H1 (cell line): Measurements from ENCODE around the gene CCDC200. TPM values are rescaled to one million over a fixed set of nuclear protein-coding genes. Genes with fewer than 3 reads are reported as not detected.

Experiments used
- CTCF ChIA-PET: fragments of 300-600 bp; sonication (Branson Sonifier 250); formaldehyde crosslinking; loops from one replicate; lab custom pipeline; 2021; ENCODE audit not compliant: partially characterized antibody; lab: Charles Lee
- POLR2A ChIA-PET: fragments of 300-600 bp; sonication (Branson Sonifier 250); formaldehyde crosslinking; loops from one replicate; lab custom pipeline; 2021; ENCODE audit warnings: inconsistent platforms; ENCODE audit not compliant: partially characterized antibody; lab: Charles Lee
- DNase-seq, 2 experiments: peaks; one replicate each; pipeline versions ENCODE4 v3.0.0 to v3.0.0-alpha.2; 2010 to 2022; ENCODE audit warnings: low spot score in 2 of 2, low read depth in 1 of 2, mixed read lengths in 1 of 2
- FAIRE-seq: peaks from 2 replicates; lab custom pipeline; 2011; peaks lifted over from hg19 to GRCh38; lab: Jason Lieb, UNC
- H2AFZ ChIP-seq: 2 replicates; pipeline ENCODE4 v1.8.1; 2012; ENCODE audit warnings: low read length, inconsistent platforms
- H2AK5ac ChIP-seq: 2 replicates; pipeline ENCODE4 v1.6.1; 2013; ENCODE audit warnings: low read depth, low read length
- H2BK120ac ChIP-seq: replicated peaks from 2 replicates; pipeline ENCODE3; 2013; ENCODE audit warnings: low read depth, low read length, inconsistent platforms
- H2BK12ac ChIP-seq: 2 replicates; pipeline ENCODE4 v1.6.1; 2013; ENCODE audit warnings: low read depth, low read length
- H2BK15ac ChIP-seq: 2 replicates; pipeline ENCODE4 v1.6.1; 2013; ENCODE audit warnings: low read length
- H2BK20ac ChIP-seq: 2 replicates; pipeline ENCODE4 v1.6.1; 2013; ENCODE audit warnings: low read length
- H2BK5ac ChIP-seq: 2 replicates; pipeline ENCODE4 v1.6.1; 2013; ENCODE audit warnings: low read depth, low read length
- H3K14ac ChIP-seq: 2 replicates; pipeline ENCODE4 v1.6.1; 2013; ENCODE audit warnings: inconsistent platforms; ENCODE audit not compliant: insufficient read length
- H3K18ac ChIP-seq: 2 replicates; pipeline ENCODE4 v1.6.1; 2013; ENCODE audit warnings: low read length; ENCODE audit errors: extremely low read depth
- H3K23ac ChIP-seq: 2 replicates; pipeline ENCODE4 v1.6.1; 2013; ENCODE audit warnings: inconsistent platforms; ENCODE audit not compliant: insufficient read length
- H3K23me2 ChIP-seq: 2 replicates; pipeline ENCODE4 v1.6.1; 2013; ENCODE audit warnings: low read depth, low read length
- H3K27ac ChIP-seq: 2 replicates; pipeline ENCODE4 v1.6.1; 2011; ENCODE audit warnings: low read depth, low read length, inconsistent platforms
- H3K27me3 ChIP-seq, 4 experiments: replicated peaks in 1 of 4; 1 replicate in 1 of 4; 2 replicates in 3 of 4; pipeline versions ENCODE4 v1.6.1 to v1.8.1; 2011 to 2013; ENCODE audit warnings: low read length in 3 of 4, mild to moderate bottlenecking in 3 of 4, inconsistent platforms in 2 of 4, mixed read lengths in 2 of 4, moderate library complexity in 1 of 4; ENCODE audit not compliant: control insufficient read depth in 3 of 4, insufficient read depth in 3 of 4; ENCODE audit errors: extremely low read depth in 1 of 4
- H3K36me3 ChIP-seq, 4 experiments: 2 replicates each; pipeline versions ENCODE4 v1.6.1 to v1.8.1; 2011 to 2013; ENCODE audit warnings: mild to moderate bottlenecking in 4 of 4, low read length in 3 of 4, moderate library complexity in 2 of 4, control low read depth in 1 of 4, inconsistent platforms in 1 of 4; ENCODE audit not compliant: insufficient read depth in 4 of 4, control insufficient read depth in 2 of 4
- H3K4ac ChIP-seq: replicated peaks from 2 replicates; pipeline ENCODE3; 2013; ENCODE audit warnings: low read length, low read depth, mixed read lengths, inconsistent platforms; ENCODE audit not compliant: insufficient read length
- H3K4me1 ChIP-seq, 4 experiments: replicated peaks in 1 of 4; 1 replicate in 1 of 4; 2 replicates in 3 of 4; pipeline versions ENCODE4 v1.6.1 to v1.8.1; 2011 to 2013; ENCODE audit warnings: low read length in 3 of 4, inconsistent platforms in 2 of 4, mixed read lengths in 1 of 4; ENCODE audit not compliant: insufficient read depth in 4 of 4, control insufficient read depth in 3 of 4
- H3K4me2 ChIP-seq, 2 experiments: 2 replicates each; pipeline versions ENCODE4 v1.6.1 to v1.8.1; 2011 to 2013; ENCODE audit warnings: low read depth in 2 of 2, low read length in 2 of 2, control low read depth in 1 of 2, inconsistent platforms in 1 of 2, mild to moderate bottlenecking in 1 of 2; ENCODE audit not compliant: insufficient read depth in 1 of 2
- H3K4me3 ChIP-seq, 4 experiments: fragments of 200-600, 300-600 bp in 1 of 4; sonication (generic), shearing (Covaris generic), sonication (Bioruptor Twin) in 1 of 4; 2 replicates each; pipeline versions ENCODE4 v1.5.1 to v1.8.1; 2011 to 2016; ENCODE audit warnings: low read length in 4 of 4, low read depth in 3 of 4, control low read depth in 2 of 4, inconsistent platforms in 2 of 4, mild to moderate bottlenecking in 2 of 4, mixed read lengths in 1 of 4, moderate library complexity in 1 of 4; ENCODE audit not compliant: insufficient read depth in 2 of 4; ENCODE audit errors: extremely low read depth in 1 of 4
- H3K56ac ChIP-seq: replicated peaks from 2 replicates; pipeline ENCODE3; 2013; ENCODE audit warnings: low read depth, mild to moderate bottlenecking, mixed read lengths, low read length, inconsistent platforms; ENCODE audit not compliant: insufficient read length
- H3K79me1 ChIP-seq: 2 replicates; pipeline ENCODE4 v1.6.1; 2013; ENCODE audit warnings: low read depth, low read length, control low read depth
- H3K79me2 ChIP-seq, 2 experiments: 2 replicates each; pipeline versions ENCODE4 v1.6.1 to v1.8.1; 2012 to 2013; ENCODE audit warnings: low read length in 2 of 2, mild to moderate bottlenecking in 2 of 2, inconsistent platforms in 1 of 2; ENCODE audit not compliant: insufficient read depth in 2 of 2, control insufficient read depth in 1 of 2
- H3K9ac ChIP-seq, 4 experiments: replicated peaks in 1 of 4; 1 replicate in 1 of 4; 2 replicates in 3 of 4; pipeline versions ENCODE4 v1.6.1 to v1.8.1; 2011 to 2013; ENCODE audit warnings: low read depth in 3 of 4, low read length in 3 of 4, control low read depth in 2 of 4, mild to moderate bottlenecking in 2 of 4, moderate library complexity in 2 of 4, inconsistent platforms in 1 of 4; ENCODE audit errors: extremely low read depth in 1 of 4
- H3K9me3 ChIP-seq, 2 experiments: 2 replicates each; pipeline versions ENCODE4 v1.6.1 to v1.8.1; 2012 to 2013; ENCODE audit warnings: mild to moderate bottlenecking in 2 of 2, moderate library complexity in 2 of 2, control low read depth in 1 of 2, inconsistent platforms in 1 of 2, low read depth in 1 of 2, low read length in 1 of 2, mixed read lengths in 1 of 2; ENCODE audit not compliant: insufficient read depth in 2 of 2
- H4K20me1 ChIP-seq, 2 experiments: replicated peaks in 1 of 2; 2 replicates each; pipeline versions ENCODE3 to v1.8.1; 2011 to 2013; ENCODE audit warnings: inconsistent platforms in 2 of 2, low read length in 2 of 2, mild to moderate bottlenecking in 1 of 2; ENCODE audit not compliant: insufficient read depth in 2 of 2, control insufficient read depth in 1 of 2
- H4K5ac ChIP-seq: 2 replicates; pipeline ENCODE4 v1.6.1; 2013; ENCODE audit warnings: low read length, low read depth, mixed read lengths, inconsistent platforms; ENCODE audit not compliant: insufficient read length
- H4K8ac ChIP-seq: 2 replicates; pipeline ENCODE4 v1.8.0; 2013; ENCODE audit warnings: mild to moderate bottlenecking, moderate library complexity, low read length, inconsistent platforms; ENCODE audit not compliant: insufficient read depth; ENCODE audit errors: extremely low read depth
- H4K91ac ChIP-seq: replicated peaks from 2 replicates; pipeline ENCODE3; 2013; ENCODE audit warnings: low read length, mixed read lengths, inconsistent platforms; ENCODE audit not compliant: insufficient read length
- BACH1 ChIP-seq: IDR thresholded peaks from 2 replicates; pipeline ENCODE4 v1.6.1; 2012; ENCODE audit warnings: low read length, improper control_type of control experiment
- BRCA1 ChIP-seq: IDR thresholded peaks from 2 replicates; pipeline ENCODE4 v1.6.1; 2012; ENCODE audit warnings: low read depth, low read length, improper control_type of control experiment
- E2F6 ChIP-seq: IDR thresholded peaks from 2 replicates; pipeline ENCODE4 v1.6.1; 2012; ENCODE audit warnings: inconsistent platforms
- EZH2 ChIP-seq: fragments of 200-600 bp; sonication (generic); IDR thresholded peaks from 2 replicates; pipeline ENCODE4 v1.7.1; 2012; ENCODE audit warnings: low read depth, mild to moderate bottlenecking, moderate library complexity, low read length, inconsistent platforms; ENCODE audit not compliant: severe bottlenecking
- HDAC2 ChIP-seq, 2 experiments: fragments of 300-600 bp in 1 of 2; sonication (generic) in 1 of 2; IDR thresholded peaks; 2 replicates each; pipeline ENCODE4 v1.6.1; 2011 to 2012; ENCODE audit warnings: low read depth in 2 of 2, low read length in 2 of 2, mild to moderate bottlenecking in 2 of 2, moderate library complexity in 2 of 2, borderline replicate concordance in 1 of 2, inconsistent platforms in 1 of 2
- POU5F1 ChIP-seq: IDR thresholded peaks from 2 replicates; pipeline ENCODE4 v1.6.1; 2011; ENCODE audit warnings: low read depth, mild to moderate bottlenecking, low read length, moderate library complexity
- RFX5 ChIP-seq: IDR thresholded peaks from 2 replicates; pipeline ENCODE4 v1.6.1; 2011; ENCODE audit warnings: low read depth, low read length, improper control_type of control experiment, borderline replicate concordance
- SP4 ChIP-seq: IDR thresholded peaks from 2 replicates; pipeline ENCODE4 v1.6.1; 2012; ENCODE audit warnings: low read length, inconsistent platforms
- TCF12 ChIP-seq: IDR thresholded peaks from 2 replicates; pipeline ENCODE4 v1.6.1; 2011; ENCODE audit warnings: low read depth, mild to moderate bottlenecking, low read length
- TEAD4 ChIP-seq: IDR thresholded peaks from 2 replicates; pipeline ENCODE4 v1.6.1; 2012; ENCODE audit warnings: low read depth, low read length, inconsistent platforms, mixed read lengths
- WGBS, 2 experiments: shearing (Covaris generic) in 1 of 2; methylation state at CpG; one replicate each; pipeline versions ENCODE4 v1.1.6 to v1.1.7; 2013 to 2015; ENCODE audit warnings: low lambda C conversion rate in 2 of 2, mixed read lengths in 2 of 2, inconsistent platforms in 1 of 2, low coverage in 1 of 2, missing lambda C conversion rate in 1 of 2; ENCODE audit not compliant: insufficient replicate concordance in 2 of 2, insufficient coverage in 1 of 2, insufficient read length in 1 of 2; ENCODE audit errors: extremely low coverage in 1 of 2, missing lambda C conversion rate in 1 of 2; 5-methylcytosine and 5-hydroxymethylcytosine counted together
- polyA plus RNA-seq, 7 experiments: library from polyadenylated mRNA; depleted of rRNA in 3 of 7; stranded (reverse) in 5 of 7; unstranded in 2 of 7; fragments of >200 nt in 5 of 7; fragments of 200-250 nt in 2 of 7; gene quantifications; 1 replicate in 5 of 7; 2 replicates in 1 of 7; 4 replicates in 1 of 7; pipeline versions ENCODE4 v1.2.1 to v1.2.3, GENCODE V29; 2011 to 2013; ENCODE audit warnings: missing spikeins in 2 of 7, mixed read lengths in 2 of 7
- total RNA-seq: library from RNA; stranded (reverse); fragmentation: NEBNext Ultra II Directional; extraction: Animal tissue kit (Norgen Biotek cat#: 25700); gene quantifications from 2 replicates; pipeline ENCODE4 v1.2.1, GENCODE V29; 2021

The CCDC200 gene
- total and polyA plus RNA-seq, 2 of the 8 experiments (the other 6 are each of a cell fraction or from before 2014, with no cell fraction given) = 0.11 TPM; not detected in 1

- POLR2A ChIA-PET = interaction anchor here (1.6 to 10.3 kb wide), 3 partner anchors 9 to 223 kb away, joined by 3 to 123 read pairs (median 5); partner anchors contain the start of genes RPL27 and TMEM106A
- TF ChIP-seq BRCA1 (no peak), BACH1 (no peak), POU5F1 (no peak), TCF12 (no peak), EZH2 (no peak), RFX5 (no peak), E2F6 (no peak), HDAC2 (IDR thresholded peaks at IDR 0.05; ENCODE audit: borderline replicate concordance in 1 of 2, low read depth in 2 of 2, low read length in 2 of 2) (no peak), TEAD4 (no peak), SP4 (no peak)
- DNase-seq (peak in 1 of 2 experiments; percentile 30), FAIRE-seq (no peak)
- no peaks in the 10 kb centered on the region; a peak in 1 of 4 replicates for H3K9me3 ChIP-seq
- no peaks in the 10 kb centered on the region for H3K79me2 ChIP-seq
- H3K56ac ChIP-seq = no peak overlapping the region
- H3K36me3 ChIP-seq = peaks cover 0 to 2% (median 0%) of the 10 kb centered on the region in 4 experiments; a peak in 1 of 8 replicates
- H3K4me2 ChIP-seq = no peak overlapping the region
- H2BK120ac ChIP-seq = no peak overlapping the region
- H3K4ac ChIP-seq = no peak overlapping the region
- H3K27me3 ChIP-seq = no peaks in the 10 kb centered on the region
- no peak overlapping the region for H3K23ac ChIP-seq
- H2AFZ ChIP-seq = no peak overlapping the region
- no peak overlapping the region for H3K18ac ChIP-seq
- H2BK5ac ChIP-seq = no peak overlapping the region
- CTCF ChIA-PET = interaction anchor here (0.6 kb wide), 2 partner anchors 370 to 524 kb away, joined by 3 to 4 read pairs; no protein-coding TSS in a partner anchor
- H3K79me1 ChIP-seq = no peaks in the 10 kb centered on the region
- no peak overlapping the region for H4K5ac ChIP-seq
- H2AK5ac ChIP-seq = no peak overlapping the region
- H2BK12ac ChIP-seq = no peak overlapping the region
- no peak overlapping the region for H3K4me3 ChIP-seq
- H4K20me1 ChIP-seq = no peaks in the 10 kb centered on the region
- H2BK20ac ChIP-seq = no peak overlapping the region
- H4K91ac ChIP-seq = no peak overlapping the region
- WGBS, 2 experiments = 91% methylated on average over 9 of the region's 9 CpGs; no CpG with 5 or more reads in 1 of the 2 experiments
- no peak overlapping the region for H2BK15ac ChIP-seq
- no peak overlapping the region for H4K8ac ChIP-seq
- H3K9ac ChIP-seq = no peak overlapping the region
- no peaks in the 10 kb centered on the region for H3K4me1 ChIP-seq
- no peak overlapping the region for H3K14ac ChIP-seq
- H3K23me2 ChIP-seq = no peaks in the 10 kb centered on the region; the same call in 1 of the 2 replicates
- H3K27ac ChIP-seq = no peak overlapping the region
Measured at GRCh38 chr17:43220511-43221125, 7.8 kb downstream of the CCDC200 start.
